ENCODE measurements around the gene LINC00632.

DNA sequence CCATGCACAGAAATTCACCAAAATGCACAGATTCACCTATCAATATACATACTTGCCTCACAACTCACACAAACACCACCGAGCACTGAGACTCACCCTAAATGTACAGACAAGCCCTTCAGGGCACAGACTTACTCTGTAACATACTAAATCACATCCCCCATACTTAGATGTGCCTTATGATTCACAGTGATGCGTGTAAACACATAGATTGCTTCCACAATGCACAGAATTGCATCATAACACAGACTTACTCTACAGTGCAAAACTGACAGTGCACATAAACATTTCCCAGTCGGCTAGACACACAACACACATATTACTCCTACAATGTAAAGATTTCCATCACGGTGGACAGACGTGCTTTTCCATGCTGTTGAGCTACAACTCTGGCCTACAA is 6.2 kb downstream of the LINC00632 start:
- TF ChIP-seq, protein P1, sequence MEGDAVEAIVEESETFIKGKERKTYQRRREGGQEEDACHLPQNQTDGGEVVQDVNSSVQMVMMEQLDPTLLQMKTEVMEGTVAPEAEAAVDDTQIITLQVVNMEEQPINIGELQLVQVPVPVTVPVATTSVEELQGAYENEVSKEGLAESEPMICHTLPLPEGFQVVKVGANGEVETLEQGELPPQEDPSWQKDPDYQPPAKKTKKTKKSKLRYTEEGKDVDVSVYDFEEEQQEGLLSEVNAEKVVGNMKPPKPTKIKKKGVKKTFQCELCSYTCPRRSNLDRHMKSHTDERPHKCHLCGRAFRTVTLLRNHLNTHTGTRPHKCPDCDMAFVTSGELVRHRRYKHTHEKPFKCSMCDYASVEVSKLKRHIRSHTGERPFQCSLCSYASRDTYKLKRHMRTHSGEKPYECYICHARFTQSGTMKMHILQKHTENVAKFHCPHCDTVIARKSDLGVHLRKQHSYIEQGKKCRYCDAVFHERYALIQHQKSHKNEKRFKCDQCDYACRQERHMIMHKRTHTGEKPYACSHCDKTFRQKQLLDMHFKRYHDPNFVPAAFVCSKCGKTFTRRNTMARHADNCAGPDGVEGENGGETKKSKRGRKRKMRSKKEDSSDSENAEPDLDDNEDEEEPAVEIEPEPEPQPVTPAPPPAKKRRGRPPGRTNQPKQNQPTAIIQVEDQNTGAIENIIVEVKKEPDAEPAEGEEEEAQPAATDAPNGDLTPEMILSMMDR (conservative IDR thresholded peaks at IDR 0.05 in 1 of 2, IDR thresholded peaks at IDR 0.05 in 1 of 2; ENCODE audit: low read depth in 1 of 2, low read length in 2 of 2) = no peak
- no peak for TF ChIP-seq EZH2 (IDR thresholded peaks at IDR 0.05; ENCODE audit: low read length, missing control alignments)
